Measurements from ENCODE around the gene SMPDL3A. TPM values are rescaled to one million over a fixed set of nuclear protein-coding genes. Genes with fewer than 3 reads are reported as not detected.

Gene SMPDL3A
- total and polyA plus RNA-seq, 2 of the 13 experiments (the other 11 are each of a cell fraction or from before 2014, with no cell fraction given) = 7.8 to 17.3 TPM

DNA sequence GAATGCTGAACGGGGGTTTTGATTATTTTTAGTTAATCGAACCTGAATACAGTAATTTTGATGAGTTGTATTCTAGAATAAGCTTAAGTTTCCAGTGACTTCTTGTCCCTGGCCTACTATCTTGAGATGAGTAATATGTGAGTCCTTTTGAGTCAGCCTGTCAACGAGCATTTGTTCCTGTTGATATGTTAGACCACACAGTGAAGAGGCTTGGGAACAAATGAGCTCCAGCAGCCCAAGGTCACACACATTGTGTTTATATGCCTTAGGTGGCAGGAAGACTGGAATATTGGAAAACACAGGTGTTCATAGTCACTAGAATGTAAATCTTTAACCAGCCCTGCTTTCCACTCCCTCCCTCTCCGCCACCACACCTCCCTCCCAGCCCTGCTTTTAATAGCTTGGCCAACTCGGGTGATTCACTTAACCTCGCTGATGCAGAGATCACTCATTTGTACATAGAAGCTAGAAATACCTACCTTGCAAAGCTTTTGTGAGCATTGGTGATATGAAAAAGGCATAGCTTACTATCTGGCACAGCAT, 9.1 kb downstream of the SMPDL3A start (continued):
- TF ChIP-seq, protein P1, sequence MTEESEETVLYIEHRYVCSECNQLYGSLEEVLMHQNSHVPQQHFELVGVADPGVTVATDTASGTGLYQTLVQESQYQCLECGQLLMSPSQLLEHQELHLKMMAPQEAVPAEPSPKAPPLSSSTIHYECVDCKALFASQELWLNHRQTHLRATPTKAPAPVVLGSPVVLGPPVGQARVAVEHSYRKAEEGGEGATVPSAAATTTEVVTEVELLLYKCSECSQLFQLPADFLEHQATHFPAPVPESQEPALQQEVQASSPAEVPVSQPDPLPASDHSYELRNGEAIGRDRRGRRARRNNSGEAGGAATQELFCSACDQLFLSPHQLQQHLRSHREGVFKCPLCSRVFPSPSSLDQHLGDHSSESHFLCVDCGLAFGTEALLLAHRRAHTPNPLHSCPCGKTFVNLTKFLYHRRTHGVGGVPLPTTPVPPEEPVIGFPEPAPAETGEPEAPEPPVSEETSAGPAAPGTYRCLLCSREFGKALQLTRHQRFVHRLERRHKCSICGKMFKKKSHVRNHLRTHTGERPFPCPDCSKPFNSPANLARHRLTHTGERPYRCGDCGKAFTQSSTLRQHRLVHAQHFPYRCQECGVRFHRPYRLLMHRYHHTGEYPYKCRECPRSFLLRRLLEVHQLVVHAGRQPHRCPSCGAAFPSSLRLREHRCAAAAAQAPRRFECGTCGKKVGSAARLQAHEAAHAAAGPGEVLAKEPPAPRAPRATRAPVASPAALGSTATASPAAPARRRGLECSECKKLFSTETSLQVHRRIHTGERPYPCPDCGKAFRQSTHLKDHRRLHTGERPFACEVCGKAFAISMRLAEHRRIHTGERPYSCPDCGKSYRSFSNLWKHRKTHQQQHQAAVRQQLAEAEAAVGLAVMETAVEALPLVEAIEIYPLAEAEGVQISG (CRISPR knock-in tag; IDR thresholded peaks at IDR 0.05) = peak; percentile 67
- TF ChIP-seq ZBTB8A (CRISPR knock-in tag; IDR thresholded peaks at IDR 0.05; ENCODE audit: borderline replicate concordance, low read depth) = no peak
- TF ChIP-seq TARDBP (CRISPR knock-in tag; IDR thresholded peaks at IDR 0.05) = peak; percentile 69; the same call in 1 of the 2 replicates
- peak; percentile 77 for TF ChIP-seq MIER2 (CRISPR knock-in tag; IDR thresholded peaks at IDR 0.05)
- no peak for TF ChIP-seq NFE2 (CRISPR knock-in tag; IDR thresholded peaks at IDR 0.05)
- no peak for TF ChIP-seq ATF7 (IDR thresholded peaks at IDR 0.05)
- no peak for TF ChIP-seq ATF7 (CRISPR knock-in tag; IDR thresholded peaks at IDR 0.05)
- TF ChIP-seq, protein P2, sequence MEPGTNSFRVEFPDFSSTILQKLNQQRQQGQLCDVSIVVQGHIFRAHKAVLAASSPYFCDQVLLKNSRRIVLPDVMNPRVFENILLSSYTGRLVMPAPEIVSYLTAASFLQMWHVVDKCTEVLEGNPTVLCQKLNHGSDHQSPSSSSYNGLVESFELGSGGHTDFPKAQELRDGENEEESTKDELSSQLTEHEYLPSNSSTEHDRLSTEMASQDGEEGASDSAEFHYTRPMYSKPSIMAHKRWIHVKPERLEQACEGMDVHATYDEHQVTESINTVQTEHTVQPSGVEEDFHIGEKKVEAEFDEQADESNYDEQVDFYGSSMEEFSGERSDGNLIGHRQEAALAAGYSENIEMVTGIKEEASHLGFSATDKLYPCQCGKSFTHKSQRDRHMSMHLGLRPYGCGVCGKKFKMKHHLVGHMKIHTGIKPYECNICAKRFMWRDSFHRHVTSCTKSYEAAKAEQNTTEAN (CRISPR knock-in tag; conservative IDR thresholded peaks at IDR 0.05) = peak; percentile 64; the same call in 1 of the 2 replicates
- peak; percentile 78; the same call in 1 of the 2 replicates for TF ChIP-seq ESRRA (CRISPR knock-in tag; IDR thresholded peaks at IDR 0.05; ENCODE audit: low read depth)
- peak; percentile 87; the same call in 1 of the 2 replicates for TF ChIP-seq ZNF430 (CRISPR knock-in tag; IDR thresholded peaks at IDR 0.05)
- TF ChIP-seq SKI (IDR thresholded peaks at IDR 0.05; ENCODE audit: partially characterized antibody) = peak; percentile 46
- TF ChIP-seq TOE1 (CRISPR knock-in tag; IDR thresholded peaks at IDR 0.05) = peak; percentile 77; the same call in 1 of the 2 replicates
- peak; percentile 91 for TF ChIP-seq ZNF644 (CRISPR knock-in tag; IDR thresholded peaks at IDR 0.05; ENCODE audit: low read depth)
- TF ChIP-seq BCL6 (CRISPR knock-in tag; IDR thresholded peaks at IDR 0.05) = peak; percentile 76
- TF ChIP-seq, protein P3, sequence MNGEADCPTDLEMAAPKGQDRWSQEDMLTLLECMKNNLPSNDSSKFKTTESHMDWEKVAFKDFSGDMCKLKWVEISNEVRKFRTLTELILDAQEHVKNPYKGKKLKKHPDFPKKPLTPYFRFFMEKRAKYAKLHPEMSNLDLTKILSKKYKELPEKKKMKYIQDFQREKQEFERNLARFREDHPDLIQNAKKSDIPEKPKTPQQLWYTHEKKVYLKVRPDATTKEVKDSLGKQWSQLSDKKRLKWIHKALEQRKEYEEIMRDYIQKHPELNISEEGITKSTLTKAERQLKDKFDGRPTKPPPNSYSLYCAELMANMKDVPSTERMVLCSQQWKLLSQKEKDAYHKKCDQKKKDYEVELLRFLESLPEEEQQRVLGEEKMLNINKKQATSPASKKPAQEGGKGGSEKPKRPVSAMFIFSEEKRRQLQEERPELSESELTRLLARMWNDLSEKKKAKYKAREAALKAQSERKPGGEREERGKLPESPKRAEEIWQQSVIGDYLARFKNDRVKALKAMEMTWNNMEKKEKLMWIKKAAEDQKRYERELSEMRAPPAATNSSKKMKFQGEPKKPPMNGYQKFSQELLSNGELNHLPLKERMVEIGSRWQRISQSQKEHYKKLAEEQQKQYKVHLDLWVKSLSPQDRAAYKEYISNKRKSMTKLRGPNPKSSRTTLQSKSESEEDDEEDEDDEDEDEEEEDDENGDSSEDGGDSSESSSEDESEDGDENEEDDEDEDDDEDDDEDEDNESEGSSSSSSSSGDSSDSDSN (CRISPR knock-in tag; IDR thresholded peaks at IDR 0.05) = peak; percentile 53; the same call in 1 of the 2 replicates
- TF ChIP-seq ZNF441 (CRISPR knock-in tag; IDR thresholded peaks at IDR 0.05; ENCODE audit: borderline replicate concordance) = 0 out of 2 replicates have a peak, but pooled peaks have one; percentile 45
- no peak for TF ChIP-seq ATF7-NPFF (CRISPR knock-in tag; IDR thresholded peaks at IDR 0.05; ENCODE audit: low read depth)
- TF ChIP-seq NFKB2 (CRISPR knock-in tag; IDR thresholded peaks at IDR 0.05; ENCODE audit: borderline replicate concordance) = no peak
- TF ChIP-seq, protein P4, sequence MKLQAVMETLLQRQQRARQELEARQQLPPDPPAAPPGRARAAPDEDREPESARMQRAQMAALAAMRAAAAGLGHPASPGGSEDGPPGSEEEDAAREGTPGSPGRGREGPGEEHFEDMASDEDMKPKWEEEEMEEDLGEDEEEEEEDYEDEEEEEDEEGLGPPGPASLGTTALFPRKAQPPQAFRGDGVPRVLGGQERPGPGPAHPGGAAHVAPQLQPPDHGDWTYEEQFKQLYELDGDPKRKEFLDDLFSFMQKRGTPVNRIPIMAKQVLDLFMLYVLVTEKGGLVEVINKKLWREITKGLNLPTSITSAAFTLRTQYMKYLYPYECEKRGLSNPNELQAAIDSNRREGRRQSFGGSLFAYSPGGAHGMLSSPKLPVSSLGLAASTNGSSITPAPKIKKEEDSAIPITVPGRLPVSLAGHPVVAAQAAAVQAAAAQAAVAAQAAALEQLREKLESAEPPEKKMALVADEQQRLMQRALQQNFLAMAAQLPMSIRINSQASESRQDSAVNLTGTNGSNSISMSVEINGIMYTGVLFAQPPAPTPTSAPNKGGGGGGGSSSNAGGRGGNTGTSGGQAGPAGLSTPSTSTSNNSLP (IDR thresholded peaks at IDR 0.05; ENCODE audit: low read depth, low read length) = peak; percentile 93
- peak; percentile 53; the same call in 1 of the 2 replicates for TF ChIP-seq ZNF761 (CRISPR knock-in tag; conservative IDR thresholded peaks at IDR 0.05)
- no peak for TF ChIP-seq MYC (CRISPR knock-in tag; IDR thresholded peaks at IDR 0.05; ENCODE audit: borderline replicate concordance)
- peak; percentile 75; the same call in 1 of the 2 replicates for TF ChIP-seq TBX3 (IDR thresholded peaks at IDR 0.05; ENCODE audit: borderline replicate concordance)
- peak; percentile 89 for TF ChIP-seq ZSCAN9 (CRISPR knock-in tag; IDR thresholded peaks at IDR 0.05; ENCODE audit: borderline replicate concordance)
- TF ChIP-seq NFYC (CRISPR knock-in tag; IDR thresholded peaks at IDR 0.05) = no peak
